Measurements from ENCODE around the gene ENHO. TPM values are rescaled to one million over a fixed set of nuclear protein-coding genes. Genes with fewer than 3 reads are reported as not detected.

The ENHO gene
- total RNA-seq, 1 donor from 2014 or later: not detected

GRCh38 chr9:34513567-34514214 lies 9.1 kb downstream of the ENHO start:
- intact Hi-C loops (cut with DNase I): no loop called here
- no peak for TF ChIP-seq CTCF (IDR thresholded peaks at IDR 0.05)
- no peak for TF ChIP-seq POLR2AphosphoS5 (IDR thresholded peaks at IDR 0.05; ENCODE audit: insufficient read depth in 1 of 2, low read depth in 1 of 2)
- TF ChIP-seq POLR2A (IDR thresholded peaks at IDR 0.05): no peak
- Histone ChIP-seq H3K9me3 (no peaks in the 10 kb centered on the region), H3K27ac (no peak overlapping the region), H3K4me1 (no peaks in the 10 kb centered on the region), H3K36me3 (no peaks in the 10 kb centered on the region), H3K27me3 (no peaks in the 10 kb centered on the region), H3K4me3 (no peak overlapping the region)
- DNase-seq (ENCODE audit: extremely low spot score in 2 of 2): no peak

GRCh38 chr9:34512131-34513078 lies 10.4 kb downstream of the ENHO start:
- H3K36me3 ChIP-seq: no peaks in the 10 kb centered on the region
- no peaks in the 10 kb centered on the region for H3K4me1 ChIP-seq
- TF ChIP-seq CTCF (IDR thresholded peaks at IDR 0.05): no peak
- no peak for TF ChIP-seq POLR2A (IDR thresholded peaks at IDR 0.05)
- no peak for TF ChIP-seq POLR2AphosphoS5 (IDR thresholded peaks at IDR 0.05; ENCODE audit: insufficient read depth in 1 of 2, low read depth in 1 of 2)
- H3K27ac ChIP-seq: no peak overlapping the region
- DNase-seq (ENCODE audit: extremely low spot score in 2 of 2): no peak
- intact Hi-C loops (cut with DNase I): no loop called here
- H3K27me3 ChIP-seq: no peaks in the 10 kb centered on the region
- no peaks in the 10 kb centered on the region for H3K9me3 ChIP-seq
- no peak overlapping the region for H3K4me3 ChIP-seq

- no peak for DNase-seq (ENCODE audit: extremely low spot score in 2 of 2)
- H3K27me3 ChIP-seq: no peaks in the 10 kb centered on the region
- no peak overlapping the region for H3K4me3 ChIP-seq
- no peaks in the 10 kb centered on the region for H3K36me3 ChIP-seq
- intact Hi-C loops (cut with DNase I): no loop called here
- no peak overlapping the region for H3K27ac ChIP-seq
- H3K4me1 ChIP-seq: no peaks in the 10 kb centered on the region
- TF ChIP-seq POLR2AphosphoS5 (IDR thresholded peaks at IDR 0.05; ENCODE audit: insufficient read depth in 1 of 2, low read depth in 1 of 2) (no peak), POLR2A (IDR thresholded peaks at IDR 0.05) (no peak), CTCF (IDR thresholded peaks at IDR 0.05) (no peak)
- no peaks in the 10 kb centered on the region for H3K9me3 ChIP-seq
These were observed 12.0 kb downstream of the ENHO start for GRCh38 chr9:34510497-34511468.

GRCh38 chr9:34508951-34509350 lies 13.8 kb downstream of the ENHO start:
- intact Hi-C loops (cut with DNase I): no loop called here
- no peaks in the 10 kb centered on the region for H3K27me3 ChIP-seq
- no peaks in the 10 kb centered on the region for H3K4me1 ChIP-seq
- TF ChIP-seq POLR2AphosphoS5 (IDR thresholded peaks at IDR 0.05; ENCODE audit: insufficient read depth in 1 of 2, low read depth in 1 of 2): no peak
- TF ChIP-seq POLR2A (IDR thresholded peaks at IDR 0.05): no peak
- no peak for TF ChIP-seq CTCF (IDR thresholded peaks at IDR 0.05)
- no peak overlapping the region for H3K4me3 ChIP-seq
- H3K9me3 ChIP-seq: no peaks in the 10 kb centered on the region
- no peak overlapping the region for H3K27ac ChIP-seq
- H3K36me3 ChIP-seq: no peaks in the 10 kb centered on the region
- DNase-seq (ENCODE audit: extremely low spot score in 2 of 2): no peak

All from vagina (tissue), 2 donors.